NCI-H1930 (cell line): ENCODE results near the gene NOLC1.
A peak's percentile ranks its signal among the peaks of the same experiment; 100 is the strongest.

ENCODE experiments used
- DNase-seq, 2 experiments: peaks; one replicate each; lab custom pipeline; 2025; lab: John Stamatoyannopoulos, UW

Gene NOLC1

DNA sequence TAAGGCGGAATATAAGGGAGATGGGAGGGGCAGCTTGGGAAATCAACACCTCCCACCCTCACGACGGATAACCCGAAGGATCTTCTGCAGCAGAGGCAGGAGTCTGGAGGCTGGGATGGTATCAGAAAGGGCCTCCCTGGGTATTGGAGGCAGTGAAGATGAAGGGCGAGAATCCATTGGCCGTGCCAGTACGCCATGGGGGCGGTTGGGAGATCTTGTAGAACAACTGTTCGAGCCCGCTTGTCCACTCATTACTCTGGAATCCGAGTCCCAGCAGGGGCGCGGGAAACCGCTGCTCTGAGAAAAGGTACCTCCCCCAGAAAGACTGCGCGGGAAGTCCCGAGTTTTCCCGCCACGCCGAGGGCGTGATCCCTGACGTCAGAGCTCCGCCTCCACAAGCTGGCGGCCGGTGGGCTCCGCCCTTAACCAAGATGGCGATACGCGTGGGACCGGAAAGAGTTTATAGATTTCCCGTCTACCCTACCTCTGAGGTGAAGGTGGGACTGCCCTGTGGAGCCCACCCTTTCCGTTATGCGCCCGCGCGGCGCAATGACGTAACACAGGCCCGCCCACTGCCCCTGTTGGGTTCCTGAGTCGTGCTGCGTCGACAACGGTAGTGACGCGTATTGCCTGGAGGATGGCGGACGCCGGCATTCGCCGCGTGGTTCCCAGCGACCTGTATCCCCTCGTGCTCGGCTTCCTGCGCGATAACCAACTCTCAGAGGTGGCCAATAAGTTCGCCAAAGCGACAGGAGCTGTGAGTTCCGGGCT is at the start of gene NOLC1:
Gene NOLC1, plus strand, starts transcription at position 616 of the 771 bp plus-strand sequence. Its CDS starts 22 bp downstream, at position 638.
- peak; percentile 90 to 95 for DNase-seq

DNA sequence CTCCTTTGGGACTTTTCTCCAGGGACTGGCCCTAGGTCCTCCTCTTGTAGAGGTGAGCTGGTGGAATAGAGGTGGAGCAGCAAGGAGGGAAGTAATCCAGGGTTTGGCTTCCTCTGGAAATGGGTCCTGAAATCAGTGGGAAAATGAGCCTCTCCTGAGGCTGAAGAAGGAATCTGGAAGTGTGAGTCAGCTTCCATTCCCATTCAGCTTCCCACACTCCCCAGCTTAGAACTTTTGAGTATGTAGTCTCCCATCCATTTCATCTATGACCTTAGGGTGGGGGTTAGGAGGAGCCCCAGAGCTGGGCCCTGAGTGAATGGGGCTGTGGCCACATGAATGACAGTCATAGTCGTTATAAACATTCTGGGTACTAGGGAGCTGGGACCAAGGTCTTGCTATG is 49.8 kb upstream of the NOLC1 start:
- DNase-seq = no peak

DNA sequence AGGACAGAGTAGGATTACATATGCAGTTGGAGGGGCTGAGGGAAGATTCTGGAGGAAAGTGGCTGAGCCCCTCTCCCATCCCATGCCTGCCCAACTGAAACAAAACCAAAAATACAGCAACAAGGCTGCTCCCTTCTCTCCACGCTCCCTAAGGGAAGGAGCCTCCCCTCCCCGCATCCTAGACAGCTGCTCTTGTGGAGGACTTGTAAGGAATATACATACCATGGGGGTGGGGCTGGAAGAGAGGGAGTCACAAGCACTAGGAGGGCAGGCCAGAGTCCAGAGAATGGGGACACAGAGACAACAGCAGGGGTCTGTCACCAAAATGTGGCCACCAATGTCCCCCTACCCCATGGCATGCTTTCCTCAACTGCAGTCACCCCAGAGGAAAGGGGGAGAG is 45.2 kb upstream of the NOLC1 start:
- DNase-seq = no peak

DNA sequence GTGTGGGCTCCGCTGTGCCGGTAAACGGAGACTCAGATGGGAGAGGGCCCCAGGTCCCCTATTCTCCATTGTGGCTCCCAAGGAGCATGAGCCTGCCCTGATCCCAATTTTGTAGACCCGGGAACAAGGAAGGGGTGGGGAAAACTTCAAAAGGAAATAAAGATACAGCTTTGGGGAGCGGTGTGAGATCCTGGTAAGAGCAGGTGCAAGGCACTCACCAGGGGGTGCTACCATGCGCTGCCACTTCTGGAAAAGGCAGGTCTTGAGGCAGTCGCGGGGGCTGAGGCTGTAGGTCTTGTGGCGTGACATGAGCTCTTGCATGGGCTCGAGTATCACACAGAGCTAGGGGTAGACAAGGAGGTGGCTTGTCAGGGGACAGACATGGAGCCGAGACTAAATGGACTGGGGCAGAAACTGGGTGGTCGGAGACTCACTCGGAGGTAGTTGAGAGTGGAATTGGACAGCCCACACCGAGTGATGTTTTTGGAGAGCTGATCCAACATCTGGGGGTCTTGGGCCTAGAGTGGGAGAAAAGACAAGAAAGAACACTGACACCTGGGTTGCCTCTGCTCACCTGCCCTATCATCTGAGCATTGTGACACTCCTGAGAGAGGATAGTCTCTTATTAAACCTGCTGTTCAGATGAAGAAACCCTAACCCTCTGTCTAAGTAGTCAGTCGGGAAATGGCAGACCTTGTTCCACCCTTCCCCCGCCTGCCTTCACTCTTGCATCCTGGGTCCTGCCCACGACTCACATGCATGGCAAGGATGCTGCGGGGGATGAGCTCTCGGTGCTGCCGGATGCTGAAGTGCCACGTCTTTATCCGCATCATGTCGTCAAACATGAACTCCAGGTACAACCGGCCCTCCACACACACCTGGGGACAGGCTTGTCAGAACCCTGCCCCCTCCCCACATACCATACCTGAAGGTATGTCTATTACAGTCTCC is 42.7 kb upstream of the NOLC1 start:
- no peak for DNase-seq

DNA sequence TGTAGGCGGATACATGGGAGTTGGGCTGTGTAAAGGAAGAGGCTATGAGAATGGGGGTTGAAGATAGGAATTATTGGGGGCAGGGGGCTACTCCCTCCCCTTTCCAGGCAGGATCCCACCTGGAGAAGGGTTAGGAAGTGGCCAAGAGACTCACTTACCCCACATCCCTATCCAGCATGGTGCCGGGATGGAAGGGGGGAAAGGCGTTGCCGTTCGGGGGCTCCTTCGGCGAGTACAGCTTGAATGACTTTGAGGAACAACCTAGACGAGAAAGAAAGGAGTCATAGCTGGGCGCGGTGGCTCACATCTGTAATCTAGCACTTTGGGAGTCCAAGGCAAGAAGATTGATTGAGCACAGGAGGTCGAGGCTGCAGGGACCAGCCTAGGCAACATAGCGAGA is 40.9 kb upstream of the NOLC1 start:
- DNase-seq = no peak

DNA sequence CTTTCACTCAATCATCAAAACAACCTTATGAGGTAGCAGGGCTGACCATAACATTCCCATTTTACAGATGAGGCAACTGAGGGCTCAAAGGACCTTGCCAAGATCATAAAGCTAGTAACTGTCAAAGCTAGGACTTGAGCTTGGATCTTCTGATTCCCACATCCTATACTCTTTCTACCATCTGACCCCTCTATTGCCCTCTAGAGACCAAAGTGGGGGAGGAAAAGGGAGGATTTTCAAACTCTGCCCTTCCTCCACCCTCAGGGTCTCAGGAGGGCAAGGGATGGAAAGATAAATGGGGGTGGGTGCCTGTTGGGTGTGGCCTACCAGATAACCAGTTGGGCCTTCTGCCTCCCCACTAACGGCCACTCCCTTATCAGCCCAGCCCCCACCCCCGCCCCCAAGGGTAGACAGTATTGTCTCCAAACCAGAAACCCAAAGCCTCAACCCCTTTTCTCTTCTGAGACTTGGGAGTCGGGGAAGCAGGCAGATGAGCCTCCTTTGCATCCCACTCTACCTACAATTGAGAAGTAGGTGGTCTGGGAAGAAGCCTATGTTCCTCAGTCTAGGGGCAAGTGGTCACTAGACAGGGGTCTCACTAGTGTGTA is 39.9 kb upstream of the NOLC1 start:
- no peak for DNase-seq

DNA sequence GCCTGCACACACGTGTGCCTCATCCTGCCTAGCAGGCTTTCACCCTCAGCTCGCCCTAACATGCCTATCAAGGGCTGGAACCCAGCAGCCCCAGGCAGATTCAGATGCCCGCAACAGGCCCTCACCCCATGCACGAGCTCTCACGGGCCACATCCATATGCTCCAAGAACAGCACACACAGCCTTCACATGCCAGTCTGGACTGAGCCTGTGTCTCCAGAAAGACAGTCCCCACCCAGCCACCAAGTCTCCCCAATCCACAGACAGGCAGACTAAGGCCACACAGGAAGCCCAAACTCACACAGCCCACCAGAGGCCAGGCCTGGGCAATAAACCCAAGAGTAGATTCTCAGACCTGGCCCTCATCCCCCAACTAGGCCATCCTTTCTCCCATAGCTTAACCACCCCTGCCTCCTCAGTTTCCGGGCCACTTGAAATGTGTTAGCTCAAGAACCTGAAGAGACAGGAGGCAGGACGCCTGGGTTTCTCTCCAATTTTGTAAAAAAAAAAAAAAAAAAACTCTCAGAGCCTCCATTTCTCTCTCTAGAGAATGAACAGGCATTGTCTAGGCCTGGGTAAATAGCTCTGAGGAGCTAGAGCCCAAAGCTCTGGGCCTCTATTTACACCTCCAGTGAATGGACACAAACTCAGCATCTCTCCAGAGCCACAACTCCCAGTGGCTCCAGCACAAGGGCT is 38.8 kb upstream of the NOLC1 start:
- no peak for DNase-seq

DNA sequence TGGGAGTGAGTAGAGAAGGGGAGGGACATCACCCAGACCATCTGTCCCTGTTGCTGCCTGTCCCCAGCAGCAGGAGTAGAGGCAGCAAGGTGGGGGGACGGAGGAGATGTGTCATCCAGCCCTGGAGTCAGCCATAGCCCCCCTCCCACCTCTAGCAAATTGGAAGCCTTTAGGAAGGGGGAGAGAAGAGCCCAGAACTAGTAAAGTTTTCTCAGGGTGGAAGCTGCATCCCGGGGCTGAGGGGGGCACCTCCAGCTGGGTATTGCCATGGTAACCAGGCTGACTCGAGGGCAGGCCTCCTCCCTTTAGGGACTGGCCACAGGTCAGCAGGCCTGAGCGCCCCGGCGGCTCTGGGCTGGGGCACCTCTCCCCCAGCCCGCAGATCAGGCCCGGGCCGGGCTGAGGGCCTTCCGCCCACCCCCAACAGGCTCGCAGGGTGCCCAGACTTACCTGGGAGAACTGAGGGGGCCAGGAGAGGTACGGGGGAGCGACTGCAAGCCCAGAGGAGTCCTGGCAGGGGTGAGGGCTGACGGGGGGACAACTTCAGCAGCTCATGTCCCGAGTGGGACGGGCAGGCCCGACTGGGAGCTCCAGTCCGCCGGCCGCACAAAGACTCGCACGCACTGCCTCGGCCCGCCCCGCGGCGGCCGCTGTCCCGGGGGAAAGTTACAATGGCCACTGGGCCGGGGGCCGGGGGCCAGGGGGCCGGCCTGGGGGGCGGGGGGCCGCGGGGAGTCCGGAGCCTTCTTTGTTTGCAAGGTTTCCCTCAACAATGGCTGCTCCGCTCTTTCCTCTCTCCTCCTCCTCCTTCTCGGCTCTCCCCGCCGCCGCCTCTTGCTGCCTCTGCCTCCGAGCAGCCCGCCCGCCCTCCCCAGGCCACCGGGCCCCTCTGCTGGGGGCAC is 38.0 kb upstream of the NOLC1 start:
- DNase-seq = no peak

DNA sequence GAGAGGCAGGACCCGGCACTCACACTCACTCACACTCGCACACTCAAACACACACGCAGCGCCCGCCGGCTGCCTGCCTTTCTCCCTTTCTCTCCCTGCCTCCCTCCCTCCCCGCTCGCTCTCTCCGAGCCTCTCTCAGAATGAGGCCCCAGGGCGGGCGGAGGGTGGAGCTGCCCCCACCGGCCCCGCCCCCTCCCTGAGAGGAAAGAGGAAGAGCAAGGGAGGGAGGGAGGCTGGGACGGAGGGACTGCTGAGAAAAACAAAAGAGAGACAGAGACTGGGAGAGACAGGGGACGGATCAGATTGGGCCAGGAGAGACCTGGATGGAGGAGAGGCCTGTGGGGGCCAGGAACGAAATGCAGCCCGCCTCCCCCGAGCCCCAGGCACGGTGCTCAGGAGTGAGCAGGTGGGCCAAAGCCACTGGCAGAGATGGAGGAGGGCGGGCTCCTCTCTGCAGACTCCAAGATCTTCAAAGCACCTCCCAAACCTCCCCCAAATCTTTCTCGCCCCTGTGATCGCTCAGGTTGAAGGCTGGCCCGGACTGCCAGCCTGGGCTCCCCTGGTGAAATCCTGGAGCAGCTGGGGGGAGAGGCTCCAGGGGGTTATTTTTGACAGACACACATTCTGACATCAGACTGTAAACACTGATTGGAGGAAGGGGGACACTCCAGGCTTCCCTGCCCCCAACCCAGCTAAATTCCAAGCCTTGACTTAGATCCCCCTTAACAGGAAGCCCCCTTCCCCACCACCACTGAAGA is 37.1 kb upstream of the NOLC1 start:
- peak; percentile 41 to 56 for DNase-seq

DNA sequence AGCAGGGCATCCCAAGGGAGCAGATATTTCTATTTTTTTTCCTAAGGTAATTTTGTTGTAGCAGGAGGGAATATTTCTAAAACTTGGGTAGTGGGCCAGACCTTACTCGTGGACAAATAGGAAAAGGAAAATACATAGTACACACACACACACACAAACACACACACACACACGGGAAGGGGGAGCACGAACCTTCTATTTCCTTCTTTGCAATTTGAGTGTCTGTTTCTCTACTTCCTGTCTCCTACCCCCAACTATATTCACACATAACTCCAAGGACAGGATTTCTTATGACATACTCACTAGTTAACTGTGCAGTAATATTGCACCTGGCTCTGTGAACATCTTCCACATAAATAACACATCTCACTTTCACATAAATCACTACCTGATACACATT is 36.4 kb upstream of the NOLC1 start:
- DNase-seq = no peak

DNA sequence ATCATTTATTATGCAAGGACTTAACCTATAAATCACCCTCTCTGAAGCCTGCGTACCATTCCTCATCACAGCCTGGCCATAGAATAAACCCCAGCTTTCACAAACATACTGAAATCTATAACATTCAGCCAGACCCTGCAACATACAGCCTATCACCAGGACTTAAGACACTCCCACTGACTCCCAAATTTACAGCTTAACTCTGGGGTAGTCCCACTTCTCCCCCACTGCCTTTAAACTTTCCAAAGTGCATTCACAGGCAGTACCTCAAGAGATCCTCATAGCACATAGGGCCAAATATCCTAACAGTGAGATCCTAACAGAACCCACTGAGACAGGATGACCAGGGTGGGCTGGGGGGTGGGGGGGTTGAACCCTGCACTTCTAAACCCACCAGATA is 35.5 kb upstream of the NOLC1 start:
- no peak for DNase-seq

DNA sequence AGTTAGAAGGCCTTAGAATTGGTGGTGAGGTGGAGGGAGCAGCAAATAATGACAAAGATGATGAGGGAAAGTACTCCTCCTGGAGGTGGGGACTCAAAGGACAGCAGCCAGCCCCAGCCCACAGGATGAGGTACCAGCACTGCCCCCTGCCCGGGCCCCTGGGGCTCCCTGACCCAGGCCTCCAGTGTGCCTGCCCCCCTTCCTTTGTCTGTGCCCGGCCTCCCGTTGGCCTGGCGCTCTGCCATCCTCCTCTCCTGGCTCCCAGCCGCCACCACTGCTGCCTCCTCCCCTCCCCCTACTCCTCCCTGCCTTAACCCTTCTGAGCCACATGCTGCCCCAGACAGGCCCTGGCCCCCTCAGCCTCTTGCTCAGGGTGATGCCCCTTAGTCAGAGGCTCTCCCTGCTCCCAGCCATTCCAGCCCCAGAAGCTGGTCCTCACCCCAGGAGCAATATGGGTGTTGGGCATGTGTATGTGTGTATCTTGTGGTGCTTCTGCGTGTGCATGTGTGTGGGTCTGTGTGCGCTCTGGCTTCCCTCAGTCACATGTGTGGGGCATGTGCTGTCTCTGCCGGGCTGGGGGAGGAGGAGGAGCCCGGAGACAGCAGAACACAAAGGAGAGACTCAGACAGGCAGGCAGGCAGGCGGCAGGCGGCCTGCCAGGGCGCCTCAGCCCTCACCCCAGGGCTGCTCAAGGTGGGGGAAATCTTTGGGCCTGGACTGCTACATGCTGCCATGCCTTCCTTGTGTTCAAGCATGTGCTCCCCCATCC is 34.6 kb upstream of the NOLC1 start:
- DNase-seq = no peak

DNA sequence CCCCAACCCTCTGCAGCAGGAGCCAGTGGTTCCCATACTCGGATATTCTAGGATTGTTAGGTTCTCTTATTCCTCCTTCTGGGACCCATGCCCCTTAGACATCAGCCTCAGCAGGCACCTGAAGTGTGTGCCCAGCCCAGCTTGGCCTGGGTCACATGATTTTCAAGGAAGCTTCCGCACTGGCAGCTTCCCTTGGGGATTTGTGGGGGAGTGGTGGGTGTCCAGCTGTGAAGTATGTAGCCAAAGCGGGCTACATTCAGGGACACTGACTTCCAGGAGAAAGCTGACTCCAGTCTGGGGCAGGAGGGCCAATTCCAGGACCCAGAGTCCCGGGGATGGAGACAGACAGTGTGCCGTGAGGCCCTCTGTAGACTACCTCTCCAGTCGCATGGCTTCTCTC is 33.3 kb upstream of the NOLC1 start:
- no peak for DNase-seq

DNA sequence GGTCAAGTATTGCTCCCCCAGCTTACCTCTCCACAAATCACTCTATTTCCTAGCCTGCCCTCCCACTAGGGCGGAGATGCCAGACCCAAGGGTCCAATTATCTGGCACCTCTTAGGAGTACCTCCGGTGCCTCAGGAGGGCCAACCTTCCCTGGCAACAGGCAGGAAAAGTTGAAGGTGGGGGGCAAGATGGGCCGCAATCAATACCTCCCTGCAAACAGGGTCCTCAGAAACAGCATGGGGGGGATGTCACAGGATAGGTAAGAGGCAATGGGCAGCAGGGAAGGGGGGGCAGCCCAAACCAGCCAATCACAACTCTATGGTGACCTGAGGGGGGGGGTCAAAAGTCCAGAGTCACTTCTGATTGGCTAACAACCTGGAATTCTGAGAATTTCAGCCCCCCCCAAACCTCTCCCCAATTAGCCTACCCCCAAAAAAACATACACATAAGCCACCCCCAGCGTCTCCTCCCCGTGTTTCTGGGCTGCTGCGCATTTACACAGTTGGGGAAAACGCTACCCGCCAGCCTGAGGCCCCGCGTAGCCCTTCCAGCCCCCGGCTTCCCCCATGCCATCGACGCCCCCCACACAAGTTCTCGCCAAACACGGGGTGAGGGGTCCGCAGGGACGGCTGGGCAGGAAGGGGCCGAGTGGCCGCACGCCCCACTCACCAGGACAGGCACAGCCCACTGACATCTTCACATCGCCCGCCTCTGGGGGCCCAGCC is 32.6 kb upstream of the NOLC1 start:
- DNase-seq = no peak

DNA sequence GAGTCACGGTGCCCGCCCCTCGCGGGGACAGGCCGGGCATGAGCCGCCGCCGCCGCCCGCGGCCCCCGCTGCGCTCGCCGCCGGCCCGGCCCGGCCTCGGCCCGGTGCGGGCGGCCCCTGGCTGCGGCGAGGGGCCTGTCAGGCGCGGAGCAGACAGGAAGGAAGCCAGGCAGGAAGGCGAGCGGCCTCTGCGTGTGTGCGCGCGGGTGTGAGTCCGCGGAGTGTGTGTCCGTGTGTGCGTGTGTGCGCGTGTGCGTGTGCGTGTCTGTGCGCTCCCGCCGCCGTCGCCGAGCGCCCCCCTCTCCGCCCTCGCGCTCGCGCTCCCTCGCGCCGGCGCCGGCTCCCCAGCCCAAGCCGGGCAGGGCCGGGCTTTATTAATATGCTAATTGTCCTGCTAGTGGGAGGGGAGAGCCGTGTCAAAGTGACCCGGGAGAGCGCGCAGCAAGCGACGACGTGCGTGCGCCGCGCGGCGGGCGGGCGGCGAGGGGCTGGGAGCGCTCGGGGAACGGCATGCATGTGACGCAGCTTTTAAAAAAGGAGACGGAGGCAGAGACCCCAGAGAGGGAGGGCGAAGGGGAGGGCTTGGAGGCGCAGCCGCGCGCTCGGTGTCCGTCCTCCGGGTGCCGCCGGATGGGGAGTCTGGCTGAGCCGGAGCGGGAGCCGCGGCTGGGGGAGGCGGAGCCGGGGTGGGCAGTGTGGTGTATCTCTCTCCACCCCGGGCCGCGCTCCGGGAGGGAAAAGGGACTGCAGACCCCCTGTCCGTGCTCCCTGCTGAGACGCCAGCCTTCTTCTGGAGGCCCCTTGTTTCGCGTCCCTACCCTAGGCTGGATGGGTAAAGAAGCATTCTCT is 31.8 kb upstream of the NOLC1 start, which contains the start of gene LDB1:
Gene LDB1, minus strand, starts transcription at position 227 of the 849 bp plus-strand sequence. CDS start 258 bp downstream, outside the sequence.
- DNase-seq = peak; percentile 64 to 74

DNA sequence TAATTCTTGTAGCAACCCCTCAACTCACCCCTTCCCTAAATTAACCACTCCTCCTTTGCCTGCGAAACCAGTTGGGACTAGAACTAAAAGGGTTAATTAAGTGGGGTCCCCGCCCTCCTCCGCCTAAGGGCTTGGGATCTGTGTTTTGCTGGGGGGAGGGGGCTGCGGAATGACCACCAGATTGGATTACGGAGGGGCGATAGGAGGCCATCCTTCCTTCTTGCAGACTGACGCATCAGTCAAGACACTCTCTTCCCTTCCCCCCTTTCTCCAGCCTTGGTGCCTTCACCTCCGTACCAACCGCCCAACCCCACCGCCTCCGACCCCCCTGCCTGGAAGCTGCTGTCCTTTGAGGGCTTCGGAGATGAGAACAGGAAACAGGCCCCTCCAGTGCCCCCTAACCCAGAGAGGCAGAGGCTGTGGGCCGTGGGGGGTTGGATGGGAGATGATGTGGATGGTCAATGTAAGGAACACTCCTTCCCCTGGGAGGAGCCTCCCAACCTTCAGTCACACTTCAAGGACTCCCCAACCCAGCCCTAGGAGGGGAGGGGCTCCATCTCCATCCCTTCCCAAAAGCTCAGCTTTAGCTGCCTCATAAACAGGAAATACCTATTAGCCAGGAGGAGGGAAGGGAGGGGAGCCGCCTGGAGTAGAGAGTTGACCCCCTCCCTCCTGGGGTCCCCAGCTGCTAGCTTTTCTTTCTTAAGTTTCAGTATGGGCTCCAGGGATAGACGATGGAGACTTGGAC is 31.0 kb upstream of the NOLC1 start:
- no peak for DNase-seq
